ENCODE measurements around the gene TAL1. TPM values are rescaled to one million over a fixed set of nuclear protein-coding genes. Genes with fewer than 3 reads are reported as not detected.

TAL1 gene
- total RNA-seq, 2 donors from 2014 or later = not detected

- H3K27me3 Mint-ChIP-seq = peaks cover 43% of the 10 kb centered on the region
- no peaks in the 10 kb centered on the region for H3K9me3 Mint-ChIP-seq
- peaks cover 14% of the 10 kb centered on the region for H3K4me1 Mint-ChIP-seq
- H3K27ac Mint-ChIP-seq = no peak overlapping the region
- H3K4me3 Mint-ChIP-seq = no peak overlapping the region
- ATAC-seq (replicated peaks) = no peak
- H3K36me3 Mint-ChIP-seq (ENCODE audit: low read depth) = peaks cover 7% of the 10 kb centered on the region
Measured at GRCh38 chr1:47235806-47236205, 3.8 kb upstream of the TAL1 start.

DNA sequence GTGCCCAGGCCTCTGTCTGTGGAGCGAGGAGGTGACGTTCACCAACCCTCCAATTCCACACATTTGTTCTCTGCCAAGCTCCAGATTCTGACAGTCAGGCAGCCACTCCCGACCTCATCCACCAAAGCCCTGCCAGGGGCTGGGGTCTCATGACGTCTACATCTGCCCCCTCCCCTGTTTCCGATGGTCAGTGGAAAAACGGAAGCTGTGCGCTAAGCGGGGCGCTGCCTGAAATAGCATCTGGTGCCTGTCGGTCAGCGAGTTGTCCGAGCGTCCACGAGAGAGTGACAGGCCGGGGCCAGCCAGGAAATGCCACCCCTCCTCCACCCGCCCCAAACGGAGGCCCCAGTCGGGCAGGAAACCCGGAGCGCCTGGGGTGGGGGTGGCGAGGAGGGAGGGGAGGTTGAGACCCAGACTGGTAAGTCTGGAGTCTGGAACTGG, 3.2 kb upstream of the TAL1 start:
- H3K36me3 Mint-ChIP-seq (ENCODE audit: low read depth) = peaks cover 7% of the 10 kb centered on the region
- ATAC-seq (replicated peaks) = no peak
- H3K27me3 Mint-ChIP-seq = peaks cover 47% of the 10 kb centered on the region
- H3K4me1 Mint-ChIP-seq = peaks cover 14% of the 10 kb centered on the region
- H3K27ac Mint-ChIP-seq = no peak overlapping the region
- H3K9me3 Mint-ChIP-seq = no peaks in the 10 kb centered on the region
- no peak overlapping the region for H3K4me3 Mint-ChIP-seq

DNA sequence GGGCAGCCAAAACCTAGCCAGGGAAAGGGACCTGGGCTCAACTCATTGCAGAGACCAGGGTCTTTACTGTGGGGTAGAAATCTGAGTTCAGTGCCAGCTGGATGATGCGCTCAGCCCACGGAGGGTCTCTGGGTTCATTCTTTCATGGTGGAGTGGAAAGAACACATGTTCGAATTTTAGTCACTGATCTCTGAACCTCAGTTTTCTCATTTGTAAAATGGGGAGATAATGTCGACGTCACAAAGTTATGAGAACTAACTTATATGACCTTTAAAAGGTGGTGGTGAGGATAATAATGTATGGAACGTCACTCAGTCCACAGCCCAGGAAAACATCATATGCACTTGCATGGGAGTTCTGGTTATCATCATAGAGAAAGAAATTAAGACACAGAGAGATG, 1.2 kb upstream of the TAL1 start:
- no peak for ATAC-seq (replicated peaks)
- Mint-ChIP-seq H3K36me3 (ENCODE audit: low read depth) (peaks cover 7% of the 10 kb centered on the region), H3K4me1 (peaks cover 8% of the 10 kb centered on the region), H3K4me3 (peak overlapping the region; percentile 49), H3K27ac (no peak overlapping the region), H3K27me3 (peaks cover 63% of the 10 kb centered on the region), H3K9me3 (no peaks in the 10 kb centered on the region)

DNA sequence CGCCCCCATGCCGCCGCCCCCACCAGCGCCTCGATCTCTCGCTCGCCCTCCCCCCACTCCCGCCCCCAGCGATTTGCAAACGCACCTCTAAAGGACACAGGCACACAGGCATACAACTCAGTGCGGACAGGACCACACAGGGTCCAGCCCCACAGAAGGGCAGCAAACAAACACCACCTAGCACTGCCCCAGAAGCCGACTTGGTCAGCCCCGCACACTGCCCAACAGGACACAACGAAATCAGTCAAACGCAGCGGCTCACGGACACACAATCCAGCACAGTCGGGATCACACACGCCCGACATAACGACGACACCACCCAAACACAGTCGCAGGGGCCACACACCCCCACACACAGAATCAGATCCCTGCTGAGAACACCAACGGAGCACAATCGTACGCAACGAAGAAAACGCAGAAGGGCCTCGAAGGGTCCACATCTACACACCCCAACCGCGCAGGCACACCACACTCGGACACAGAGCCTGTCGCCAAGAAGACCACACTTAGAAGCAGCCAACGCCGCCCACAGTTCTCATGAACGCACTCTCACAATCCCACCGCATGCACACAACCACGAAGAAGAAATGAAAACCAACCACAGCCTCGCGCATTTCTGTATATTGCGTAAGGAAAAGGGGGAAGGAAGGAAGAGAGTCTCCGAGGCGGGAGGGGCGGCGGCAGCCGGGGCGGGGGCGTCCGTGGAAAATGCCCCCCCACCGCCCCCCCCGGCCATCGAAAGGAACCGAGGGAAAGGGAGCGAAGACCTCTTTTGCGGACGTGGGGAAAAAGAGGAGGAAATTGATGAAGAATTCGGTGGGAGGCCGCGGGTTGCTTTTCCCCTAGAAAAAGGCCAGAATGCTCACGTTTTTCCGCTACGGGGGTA, 481 bp downstream of the TAL1 start:
- Mint-ChIP-seq H3K27ac (peak overlapping the region; percentile 72), H3K9me3 (no peaks in the 10 kb centered on the region), H3K4me1 (peaks cover 8% of the 10 kb centered on the region), H3K27me3 (peaks cover 71% of the 10 kb centered on the region), H3K4me3 (peak overlapping the region; percentile 91), H3K36me3 (ENCODE audit: low read depth) (peaks cover 7% of the 10 kb centered on the region)
- peak; percentile 47 for ATAC-seq (replicated peaks)

GRCh38 chr1:47230692-47231300, 1.2 kb downstream of the TAL1 start:
- Mint-ChIP-seq H3K4me1 (peaks cover 8% of the 10 kb centered on the region), H3K27me3 (peaks cover 72% of the 10 kb centered on the region), H3K9me3 (no peaks in the 10 kb centered on the region), H3K27ac (no peak overlapping the region), H3K4me3 (peak overlapping the region; percentile 91), H3K36me3 (ENCODE audit: low read depth) (peaks cover 7% of the 10 kb centered on the region)
- no peak for ATAC-seq (replicated peaks)

DNA sequence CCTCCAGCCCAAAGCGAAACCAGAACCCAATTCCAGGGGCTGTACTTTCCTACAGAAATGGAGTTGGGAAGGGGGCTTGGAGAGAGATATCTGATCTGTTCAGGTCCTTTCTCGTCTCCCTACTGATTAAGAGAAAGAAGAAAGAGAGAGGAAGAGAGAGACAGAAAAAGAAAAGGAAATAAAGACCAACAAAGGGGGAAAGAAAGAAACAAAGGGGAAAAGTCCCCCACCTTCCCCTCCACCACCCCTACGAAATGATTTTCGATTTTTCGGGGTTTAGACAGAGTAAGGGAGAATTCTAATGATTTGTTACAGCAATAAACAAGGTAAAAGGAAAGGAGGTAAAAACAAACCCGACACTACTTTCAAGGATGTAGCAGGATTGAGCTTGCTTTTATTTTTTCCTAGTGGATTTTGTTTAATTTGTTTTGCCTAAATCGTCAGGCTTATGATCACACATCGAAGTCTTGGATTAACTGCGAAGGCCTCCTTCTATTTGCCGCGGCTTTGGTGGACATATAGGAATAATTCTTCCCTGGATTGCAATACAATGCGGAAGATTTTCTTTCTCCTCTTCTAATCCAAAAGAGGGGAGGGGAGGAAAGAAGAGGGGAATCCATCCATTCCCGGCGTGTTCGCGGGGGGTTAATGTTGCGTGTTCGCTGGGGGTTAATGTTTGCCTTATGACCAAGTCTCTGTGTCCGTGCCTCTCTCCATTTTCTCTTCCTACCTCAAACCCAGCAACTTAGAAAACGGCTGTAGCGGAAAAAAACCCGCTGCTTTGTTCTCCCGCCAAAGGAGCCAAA, 1.9 kb downstream of the TAL1 start:
- peaks cover 8% of the 10 kb centered on the region for H3K4me1 Mint-ChIP-seq
- H3K9me3 Mint-ChIP-seq = no peaks in the 10 kb centered on the region
- H3K36me3 Mint-ChIP-seq (ENCODE audit: low read depth) = peaks cover 7% of the 10 kb centered on the region
- no peak overlapping the region for H3K27ac Mint-ChIP-seq
- H3K4me3 Mint-ChIP-seq = peak overlapping the region; percentile 91
- peaks cover 74% of the 10 kb centered on the region for H3K27me3 Mint-ChIP-seq
- ATAC-seq (replicated peaks) = no peak

DNA sequence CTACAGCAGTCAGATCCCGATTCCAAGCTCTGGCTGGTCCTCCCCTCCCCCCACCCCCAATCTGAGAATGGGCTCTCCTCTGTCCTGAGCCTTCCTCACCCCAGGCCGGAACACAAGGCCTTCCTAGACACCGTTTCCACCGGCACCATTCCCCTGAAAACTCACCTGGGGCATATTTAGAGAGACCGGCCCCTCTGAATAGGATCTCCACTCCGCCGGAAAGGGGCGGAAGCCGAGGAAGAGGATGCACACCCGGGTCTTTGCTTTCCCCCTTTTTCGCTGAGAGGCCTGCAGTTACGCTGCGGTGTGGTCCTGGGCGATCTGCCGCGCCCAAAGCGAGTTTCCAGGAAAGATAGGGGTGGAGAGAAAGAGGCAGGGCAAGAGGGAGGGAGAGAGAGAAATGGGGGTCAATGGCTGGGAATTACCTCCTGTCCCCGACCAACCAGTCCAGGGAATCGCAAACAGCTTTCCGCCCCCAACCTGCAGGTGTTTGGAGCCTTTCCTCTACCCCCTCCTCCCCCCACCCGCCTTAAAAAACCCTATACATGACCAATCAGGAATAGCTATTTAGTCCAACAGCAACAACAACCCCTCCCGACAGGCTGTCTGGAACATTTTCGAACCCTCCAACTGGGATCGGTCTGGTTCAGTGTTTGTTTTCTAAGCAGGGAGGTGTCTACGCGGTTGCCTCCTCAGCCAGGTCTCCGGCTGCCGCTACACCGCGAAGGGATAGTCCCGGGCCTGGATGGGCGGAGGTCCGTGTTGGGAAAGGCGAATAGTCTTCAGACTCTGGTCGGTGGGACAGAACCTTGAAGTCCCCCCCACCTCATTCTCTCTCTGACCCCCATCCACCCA, 2.8 kb downstream of the TAL1 start:
- no peak for ATAC-seq (replicated peaks)
- Mint-ChIP-seq H3K4me1 (peaks cover 8% of the 10 kb centered on the region), H3K27me3 (peaks cover 71% of the 10 kb centered on the region), H3K9me3 (no peaks in the 10 kb centered on the region), H3K36me3 (ENCODE audit: low read depth) (peaks cover 7% of the 10 kb centered on the region), H3K27ac (no peak overlapping the region), H3K4me3 (peak overlapping the region; percentile 91)

GRCh38 chr1:47228644-47229030, 3.4 kb downstream of the TAL1 start:
- no peak overlapping the region for H3K27ac Mint-ChIP-seq
- no peaks in the 10 kb centered on the region for H3K9me3 Mint-ChIP-seq
- no peak for ATAC-seq (replicated peaks)
- H3K36me3 Mint-ChIP-seq (ENCODE audit: low read depth) = peaks cover 7% of the 10 kb centered on the region
- peaks cover 64% of the 10 kb centered on the region for H3K27me3 Mint-ChIP-seq
- peaks cover 8% of the 10 kb centered on the region for H3K4me1 Mint-ChIP-seq
- H3K4me3 Mint-ChIP-seq = no peak overlapping the region

GRCh38 chr1:47227341-47228232, 4.4 kb downstream of the TAL1 start:
- no peak overlapping the region for H3K4me3 Mint-ChIP-seq
- peaks cover 7% of the 10 kb centered on the region for H3K36me3 Mint-ChIP-seq (ENCODE audit: low read depth)
- peaks cover 8% of the 10 kb centered on the region for H3K4me1 Mint-ChIP-seq
- no peaks in the 10 kb centered on the region for H3K9me3 Mint-ChIP-seq
- H3K27me3 Mint-ChIP-seq = peaks cover 54% of the 10 kb centered on the region
- no peak for ATAC-seq (replicated peaks)
- no peak overlapping the region for H3K27ac Mint-ChIP-seq

- no peaks in the 10 kb centered on the region for H3K9me3 Mint-ChIP-seq
- peaks cover 50% of the 10 kb centered on the region for H3K27me3 Mint-ChIP-seq
- H3K4me3 Mint-ChIP-seq = no peak overlapping the region
- H3K36me3 Mint-ChIP-seq (ENCODE audit: low read depth) = peaks cover 7% of the 10 kb centered on the region
- peaks cover 7% of the 10 kb centered on the region for H3K4me1 Mint-ChIP-seq
- ATAC-seq (replicated peaks) = no peak
- no peak overlapping the region for H3K27ac Mint-ChIP-seq
Measured at GRCh38 chr1:47226839-47227215, 5.2 kb downstream of the TAL1 start.

DNA sequence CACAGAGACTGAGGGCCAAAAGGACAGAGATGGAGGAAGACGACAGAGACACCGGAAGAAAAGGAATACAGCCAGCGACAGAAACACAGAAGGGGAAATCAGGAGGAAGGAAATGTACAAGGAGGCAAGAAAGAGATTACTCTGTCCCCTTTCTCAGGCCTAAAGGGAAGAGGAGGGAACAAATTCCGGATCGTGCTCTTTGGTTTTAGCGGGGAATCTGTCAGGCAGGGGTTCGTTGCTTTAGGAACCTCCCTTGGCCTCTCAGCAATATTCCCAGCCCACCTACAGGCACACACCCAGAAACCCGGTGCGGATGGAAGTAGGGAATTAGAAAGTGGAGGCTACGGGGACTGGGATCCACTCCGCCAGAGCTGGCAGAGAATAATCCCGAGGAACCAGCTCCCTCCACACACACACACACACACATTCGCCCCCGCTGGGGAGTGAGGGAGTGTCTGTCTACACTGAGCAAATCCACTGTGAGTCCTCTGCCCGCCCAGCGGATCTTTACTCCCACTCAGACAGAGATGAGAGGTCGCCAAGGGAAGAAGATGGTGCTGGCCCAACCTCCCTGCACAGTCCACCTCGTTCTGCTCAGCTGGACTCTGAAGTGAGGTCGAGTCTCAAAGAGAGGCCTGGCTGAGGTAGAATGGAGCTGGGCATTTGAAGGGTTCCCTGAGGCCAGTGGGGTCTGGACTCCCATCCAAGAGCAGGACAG, 5.7 kb downstream of the TAL1 start:
- Mint-ChIP-seq H3K36me3 (ENCODE audit: low read depth) (peaks cover 2% of the 10 kb centered on the region), H3K4me1 (peaks cover 1% of the 10 kb centered on the region), H3K4me3 (peak overlapping the region; percentile 45), H3K27ac (no peak overlapping the region), H3K27me3 (peaks cover 47% of the 10 kb centered on the region), H3K9me3 (no peaks in the 10 kb centered on the region)
- no peak for ATAC-seq (replicated peaks)

DNA sequence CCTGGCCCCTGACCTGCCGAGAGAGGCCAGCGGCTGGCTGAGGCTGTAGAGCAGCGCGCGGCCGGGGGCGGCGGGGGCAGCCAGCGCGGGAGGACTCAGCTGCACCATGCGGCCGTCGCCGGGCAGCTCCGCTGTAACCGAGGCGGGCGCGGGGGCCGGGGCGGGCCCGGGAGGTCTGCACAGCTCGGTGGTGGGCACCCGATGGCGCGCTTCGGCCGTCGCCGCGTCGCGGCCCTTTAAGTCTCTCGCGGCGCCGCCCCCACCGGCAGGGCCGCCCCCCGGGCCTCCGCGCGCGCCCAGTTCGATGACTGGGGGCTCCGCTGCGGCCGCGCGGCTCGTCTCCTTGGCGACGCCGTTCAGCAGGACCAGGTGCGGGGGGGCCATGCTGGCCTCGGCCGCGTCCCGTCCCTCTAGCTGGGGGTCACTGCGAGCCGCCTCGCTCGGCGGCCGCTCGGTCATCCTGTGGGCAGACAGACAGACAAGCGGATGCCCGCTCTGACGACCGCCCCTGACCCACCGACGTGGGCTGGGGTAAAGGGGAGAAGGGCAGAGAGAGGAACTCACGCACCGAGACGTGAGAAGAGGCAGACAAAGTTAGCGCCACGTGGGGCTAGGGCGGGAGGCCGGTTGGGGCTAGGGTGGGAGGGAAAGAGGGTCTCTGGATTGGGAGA, 6.5 kb downstream of the TAL1 start:
- Mint-ChIP-seq H3K27me3 (peaks cover 50% of the 10 kb centered on the region), H3K36me3 (ENCODE audit: low read depth) (no peaks in the 10 kb centered on the region), H3K4me1 (no peaks in the 10 kb centered on the region), H3K9me3 (no peaks in the 10 kb centered on the region), H3K27ac (no peak overlapping the region), H3K4me3 (peak overlapping the region; percentile 45)
- ATAC-seq (replicated peaks) = no peak
